ENCODE results near the gene TGIF2.
A peak's percentile ranks its signal among the peaks of the same experiment; 100 is the strongest.

The TGIF2 gene

GRCh38 chr20:36573103-36573797 lies at the start of gene TGIF2:
Gene TGIF2 (plus strand): TSS chr20:36573597. CDS start chr20:36578775, 5,178 bp downstream.
- peak; percentile 71 to 82 for DNase-seq

- DNase-seq: no peak
These were observed 47.6 kb upstream of the TGIF2 start for GRCh38 chr20:36525620-36526365.

- no peak for DNase-seq
These were observed 46.8 kb upstream of the TGIF2 start for GRCh38 chr20:36526521-36527011.

- DNase-seq: no peak
These were observed 45.9 kb upstream of the TGIF2 start for GRCh38 chr20:36527331-36528125.

- DNase-seq: no peak
These were observed 45.1 kb upstream of the TGIF2 start for GRCh38 chr20:36528176-36528874.

- DNase-seq: no peak
These were observed 44.5 kb upstream of the TGIF2 start for GRCh38 chr20:36528875-36529417.

GRCh38 chr20:36532388-36532787 lies 41.0 kb upstream of the TGIF2 start:
- no peak for DNase-seq

- DNase-seq: no peak
These were observed 40.6 kb upstream of the TGIF2 start for GRCh38 chr20:36532822-36533221.

GRCh38 chr20:36538026-36538722 lies 35.2 kb upstream of the TGIF2 start:
- DNase-seq: no peak

GRCh38 chr20:36540551-36541211 lies 32.7 kb upstream of the TGIF2 start:
- DNase-seq: no peak

- no peak for DNase-seq
These were observed 32.1 kb upstream of the TGIF2 start, which contains the start of gene MYL9 for GRCh38 chr20:36541227-36541767. Gene MYL9 (plus strand): TSS chr20:36541519. CDS start chr20:36544885, 3,366 bp downstream.

- DNase-seq: no peak
These were observed 31.5 kb upstream of the TGIF2 start for GRCh38 chr20:36541768-36542488.

- no peak for DNase-seq
These were observed 30.7 kb upstream of the TGIF2 start for GRCh38 chr20:36542516-36543183.

GRCh38 chr20:36543184-36544133 lies 29.9 kb upstream of the TGIF2 start:
- DNase-seq: no peak

- DNase-seq: no peak
These were observed 29.0 kb upstream of the TGIF2 start for GRCh38 chr20:36544134-36545018.

- no peak for DNase-seq
These were observed 27.2 kb upstream of the TGIF2 start for GRCh38 chr20:36546111-36546736.
